GM12892 (cell line): ENCODE results near the gene SH3RF1.

Experiments
- DNase-seq: peaks from one replicate; pipeline ENCODE4 v3.0.0; 2011; ENCODE audit not compliant: insufficient read length
- FAIRE-seq: peaks from 2 replicates; lab custom pipeline; 2011; peaks lifted over from hg19 to GRCh38; lab: Jason Lieb, UNC
- POLR2A ChIP-seq: IDR thresholded peaks from 2 replicates; pipeline ENCODE4 v1.6.1; 2011; ENCODE audit warnings: low read depth, low read length, control low read depth
- POLR2AphosphoS5 ChIP-seq: IDR thresholded peaks from 2 replicates; pipeline ENCODE4 v1.6.1; 2011; ENCODE audit warnings: low read depth, low read length, control low read depth
- TAF1 ChIP-seq: IDR thresholded peaks from 2 replicates; pipeline ENCODE4 v1.6.1; 2011; ENCODE audit warnings: low read depth, mild to moderate bottlenecking, control low read depth, low read length, borderline replicate concordance

SH3RF1 gene

GRCh38 chr4:169079942-169080827 is 190.6 kb downstream of the SH3RF1 start:
- peak; percentile 40 for DNase-seq

GRCh38 chr4:169074117-169074516 is 196.6 kb downstream of the SH3RF1 start:
- no peak for FAIRE-seq
- no peak for DNase-seq
- no peak for TF ChIP-seq TAF1
- no peak for TF ChIP-seq POLR2A
- no peak for TF ChIP-seq POLR2AphosphoS5

More at GRCh38 chr4:169079942-169080827, 190.6 kb downstream of the SH3RF1 start:
- FAIRE-seq: peak; percentile 93
- no peak for TF ChIP-seq POLR2A
- TF ChIP-seq TAF1: no peak
- TF ChIP-seq POLR2AphosphoS5: no peak

GRCh38 chr4:169071747-169072146 is 199.0 kb downstream of the SH3RF1 start:
- DNase-seq: no peak
- FAIRE-seq: no peak
- TF ChIP-seq POLR2AphosphoS5 (no peak), POLR2A (no peak), TAF1 (no peak)

GRCh38 chr4:169070895-169071218 is 199.9 kb downstream of the SH3RF1 start:
- DNase-seq (no peak), FAIRE-seq (no peak)
- TF ChIP-seq TAF1 (no peak), POLR2A (no peak), POLR2AphosphoS5 (no peak)

- no peak for TF ChIP-seq TAF1
- no peak for TF ChIP-seq POLR2A
- TF ChIP-seq POLR2AphosphoS5: no peak
- FAIRE-seq: no peak
- no peak for DNase-seq
These were observed 200.5 kb downstream of the SH3RF1 start for GRCh38 chr4:169070071-169070894.

- FAIRE-seq: no peak
- TF ChIP-seq TAF1 (no peak), POLR2AphosphoS5 (no peak), POLR2A (no peak)
- no peak for DNase-seq
These were observed 202.3 kb downstream of the SH3RF1 start for GRCh38 chr4:169068423-169068822.

- no peak for TF ChIP-seq POLR2A
- no peak for TF ChIP-seq TAF1
- TF ChIP-seq POLR2AphosphoS5: no peak
- no peak for FAIRE-seq
- no peak for DNase-seq
These were observed 203.8 kb downstream of the SH3RF1 start for GRCh38 chr4:169066934-169067333.

- FAIRE-seq (no peak), DNase-seq (no peak)
- TF ChIP-seq TAF1: no peak
- TF ChIP-seq POLR2AphosphoS5: no peak
- no peak for TF ChIP-seq POLR2A
These were observed 206.5 kb downstream of the SH3RF1 start for GRCh38 chr4:169064296-169064695.

- DNase-seq: no peak
- TF ChIP-seq TAF1 (no peak), POLR2A (no peak), POLR2AphosphoS5 (no peak)
These were observed 207.3 kb downstream of the SH3RF1 start for GRCh38 chr4:169063441-169063840.

GRCh38 chr4:169062897-169063244 is 207.9 kb downstream of the SH3RF1 start:
- FAIRE-seq: no peak
- TF ChIP-seq POLR2A (no peak), POLR2AphosphoS5 (no peak), TAF1 (no peak)
- DNase-seq: no peak

More at GRCh38 chr4:169063441-169063840, 207.3 kb downstream of the SH3RF1 start:
- FAIRE-seq: no peak

- FAIRE-seq: no peak
- no peak for DNase-seq
- TF ChIP-seq POLR2AphosphoS5 (no peak), TAF1 (no peak), POLR2A (no peak)
These were observed 209.4 kb downstream of the SH3RF1 start for GRCh38 chr4:169061386-169061785.
